ENCODE data around the gene AGTRAP.

Gene AGTRAP

GRCh38 chr1:11706292-11706691, 29.6 kb upstream of the AGTRAP start:
- DNase-seq (ENCODE audit: low read depth in 2 of 2): no peak

GRCh38 chr1:11707621-11708276, 28.2 kb upstream of the AGTRAP start:
- DNase-seq (ENCODE audit: low read depth in 2 of 2): no peak

GRCh38 chr1:11708554-11709350, 27.2 kb upstream of the AGTRAP start:
- DNase-seq (ENCODE audit: low read depth in 2 of 2): no peak

GRCh38 chr1:11711490-11711889, 24.4 kb upstream of the AGTRAP start:
- DNase-seq (ENCODE audit: low read depth in 2 of 2): no peak

- no peak for DNase-seq (ENCODE audit: low read depth in 2 of 2)
These were observed 23.7 kb upstream of the AGTRAP start for GRCh38 chr1:11712285-11712684.

- no peak for DNase-seq (ENCODE audit: low read depth in 2 of 2)
These were observed 22.8 kb upstream of the AGTRAP start for GRCh38 chr1:11713095-11713494.

GRCh38 chr1:11714831-11715575, 20.9 kb upstream of the AGTRAP start:
- DNase-seq (ENCODE audit: low read depth in 2 of 2): no peak

- peak; percentile 79 to 80 for DNase-seq (ENCODE audit: low read depth in 2 of 2)
These were observed 16.5 kb upstream of the AGTRAP start for GRCh38 chr1:11719313-11720032.

GRCh38 chr1:11720033-11720376, 15.9 kb upstream of the AGTRAP start:
- DNase-seq (ENCODE audit: low read depth in 2 of 2): no peak

GRCh38 chr1:11720525-11720924, 15.4 kb upstream of the AGTRAP start:
- no peak for DNase-seq (ENCODE audit: low read depth in 2 of 2)

- no peak for DNase-seq (ENCODE audit: low read depth in 2 of 2)
These were observed 14.6 kb upstream of the AGTRAP start for GRCh38 chr1:11721311-11721710.

GRCh38 chr1:11722538-11722937, 13.4 kb upstream of the AGTRAP start:
- DNase-seq (ENCODE audit: low read depth in 2 of 2): no peak

GRCh38 chr1:11725616-11726015, 10.3 kb upstream of the AGTRAP start:
- no peak for DNase-seq (ENCODE audit: low read depth in 2 of 2)

GRCh38 chr1:11727119-11727518, 8.8 kb upstream of the AGTRAP start:
- no peak for DNase-seq (ENCODE audit: low read depth in 2 of 2)

- no peak for DNase-seq (ENCODE audit: low read depth in 2 of 2)
These were observed 7.7 kb upstream of the AGTRAP start for GRCh38 chr1:11728126-11728806.

GRCh38 chr1:11729155-11729497, 6.8 kb upstream of the AGTRAP start:
- no peak for DNase-seq (ENCODE audit: low read depth in 2 of 2)

GRCh38 chr1:11729498-11730428, 6.2 kb upstream of the AGTRAP start:
- DNase-seq (ENCODE audit: low read depth in 2 of 2): no peak

GRCh38 chr1:11730429-11730891, 5.5 kb upstream of the AGTRAP start:
- DNase-seq (ENCODE audit: low read depth in 2 of 2): no peak

GRCh38 chr1:11731691-11732283, 4.1 kb upstream of the AGTRAP start:
- peak in 1 of 2 donors; percentile 10 for DNase-seq (ENCODE audit: low read depth in 2 of 2)

- no peak for DNase-seq (ENCODE audit: low read depth in 2 of 2)
These were observed 2.6 kb upstream of the AGTRAP start for GRCh38 chr1:11733306-11733705.

Measured in activated CD4-positive, alpha-beta T cell treated with anti-CD3 and anti-CD28 coated beads for 24 hours (primary cell).